Measurements from ENCODE around the gene UBN2.

The UBN2 gene

GRCh38 chr7:139334399-139335150, 103.5 kb downstream of the UBN2 start:
- H3K4me3 ChIP-seq (ENCODE audit: low read length), result no peak overlapping the region
- no peak for DNase-seq (ENCODE audit: low read depth, low spot score)

- no peak for DNase-seq (ENCODE audit: low read depth, low spot score)
- no peak overlapping the region for H3K4me3 ChIP-seq (ENCODE audit: low read length)
Observed at GRCh38 chr7:139339025-139339424, 108.0 kb downstream of the UBN2 start.

GRCh38 chr7:139339698-139340036, 108.6 kb downstream of the UBN2 start:
- H3K4me3 ChIP-seq (ENCODE audit: low read length), result peak overlapping the region; percentile 95
- DNase-seq (ENCODE audit: low read depth, low spot score), result no peak

- DNase-seq (ENCODE audit: low read depth, low spot score), result peak; percentile 100
- peak overlapping the region; percentile 95 for H3K4me3 ChIP-seq (ENCODE audit: low read length)
Observed at GRCh38 chr7:139340037-139340807, 109.2 kb downstream of the UBN2 start.

- peak overlapping the region; percentile 95 for H3K4me3 ChIP-seq (ENCODE audit: low read length)
- no peak for DNase-seq (ENCODE audit: low read depth, low spot score)
Observed at GRCh38 chr7:139340808-139341057, 109.7 kb downstream of the UBN2 start.

GRCh38 chr7:139341058-139341775, 110.2 kb downstream of the UBN2 start, which contains the start of gene FMC1:
Gene FMC1, plus strand, starts transcription at chr7:139341337. Its CDS starts 48 bp downstream, at chr7:139341385.
- peak; percentile 86 for DNase-seq (ENCODE audit: low read depth, low spot score)
- peak within 1 kb of the TSS; percentile 95 for H3K4me3 ChIP-seq (ENCODE audit: low read length)

DNA sequence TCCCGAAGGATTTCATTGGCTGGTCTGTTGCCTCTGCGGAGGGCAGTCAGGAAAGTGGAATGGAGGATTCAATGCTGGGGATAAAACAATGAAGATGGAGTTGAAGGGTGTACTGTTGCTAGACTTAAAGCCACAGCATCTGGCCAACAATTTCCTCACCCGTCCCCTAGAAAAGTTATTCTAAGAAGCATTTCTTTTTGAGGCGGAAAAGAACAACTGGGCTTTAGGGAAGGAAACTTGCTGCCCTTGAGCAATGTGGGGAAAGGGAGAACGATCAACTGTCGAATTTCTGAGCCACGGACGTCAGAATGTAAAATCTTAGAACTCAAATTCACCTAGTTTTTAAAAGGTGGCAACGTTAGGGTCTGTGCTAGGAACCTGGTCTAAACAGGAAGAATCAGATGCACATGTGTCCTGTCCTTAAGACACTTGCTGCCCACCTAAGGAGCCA, 110.8 kb downstream of the UBN2 start:
- H3K4me3 ChIP-seq (ENCODE audit: low read length), result peak overlapping the region; percentile 95
- DNase-seq (ENCODE audit: low read depth, low spot score), result peak; percentile 86

DNA sequence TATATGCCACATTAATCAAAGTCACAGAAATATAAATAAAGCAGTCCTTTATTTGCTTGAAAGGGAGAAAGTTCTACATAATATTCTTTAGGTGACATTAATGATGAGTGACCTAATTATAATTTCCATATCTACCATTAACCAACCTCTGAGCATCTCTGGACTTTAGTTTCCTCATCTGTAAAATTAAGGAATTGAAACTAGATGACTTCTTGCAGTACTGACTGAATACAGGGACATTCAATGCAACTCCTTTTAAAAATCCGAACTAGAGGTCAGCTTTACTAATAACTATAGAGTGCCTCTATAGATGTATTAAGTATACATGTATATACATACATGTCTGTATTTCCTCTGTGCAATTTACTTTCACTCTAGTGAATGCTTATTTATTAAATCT, 114.0 kb downstream of the UBN2 start:
- DNase-seq (ENCODE audit: low read depth, low spot score), result no peak
- no peak overlapping the region for H3K4me3 ChIP-seq (ENCODE audit: low read length)

DNA sequence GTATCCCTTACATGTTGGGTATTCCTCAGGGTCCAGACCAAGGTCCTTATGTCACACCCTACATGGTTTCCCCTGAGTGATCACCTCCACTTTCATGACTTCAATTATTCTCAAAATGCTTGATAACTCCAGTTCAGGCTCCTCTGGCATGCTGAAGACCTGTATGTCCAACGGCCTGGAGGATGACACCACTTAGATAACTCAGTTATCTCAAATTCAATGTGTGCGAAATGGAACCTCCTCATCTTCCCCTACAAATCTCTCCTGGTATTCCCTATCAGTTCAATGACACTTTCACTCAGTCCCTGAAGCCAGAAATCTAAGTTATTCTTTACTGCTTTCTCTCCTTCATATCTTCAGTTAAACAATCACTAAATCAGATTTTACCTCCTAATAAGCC, 120.0 kb downstream of the UBN2 start:
- no peak for DNase-seq (ENCODE audit: low read depth, low spot score)
- no peak overlapping the region for H3K4me3 ChIP-seq (ENCODE audit: low read length)

- H3K4me3 ChIP-seq (ENCODE audit: low read length), result no peak overlapping the region
- DNase-seq (ENCODE audit: low read depth, low spot score), result no peak
Observed at GRCh38 chr7:139354729-139355128, 123.7 kb downstream of the UBN2 start.

DNA sequence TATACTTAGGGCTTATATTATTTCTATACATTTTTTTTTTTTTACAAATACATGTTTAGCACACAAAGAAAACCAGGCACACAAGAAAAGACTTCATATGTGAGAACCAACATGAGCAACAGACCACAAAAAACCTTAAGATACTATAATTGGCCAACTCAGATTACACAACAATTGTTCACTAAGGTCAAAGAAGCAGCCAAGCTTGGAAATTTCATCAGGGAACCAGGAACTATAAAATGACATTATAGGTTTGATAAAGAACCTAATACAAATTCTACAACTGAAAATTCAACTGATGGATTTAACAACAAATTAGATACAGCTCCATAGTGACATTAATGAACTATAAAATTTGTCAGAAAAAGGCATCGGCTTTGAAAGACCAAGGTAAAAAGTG, 124.3 kb downstream of the UBN2 start:
- no peak for DNase-seq (ENCODE audit: low read depth, low spot score)
- H3K4me3 ChIP-seq (ENCODE audit: low read length), result no peak overlapping the region

All from Jurkat, Clone E6-1 (cell line).